ENCODE measurements around the gene TOM1L2. TPM values are rescaled to one million over a fixed set of nuclear protein-coding genes. Genes with fewer than 3 reads are reported as not detected.

Gene TOM1L2
- total RNA-seq, 1 experiment from 2014 or later, result 6.4 TPM

GRCh38 chr17:17837966-17838962, 133.9 kb downstream of the TOM1L2 start:
- Histone ChIP-seq H3K9me2 (replicated peaks; ENCODE audit: insufficient read depth, low read length) (no peaks in the 10 kb centered on the region), H3K27ac (ENCODE audit: low read length) (no peak overlapping the region; the same call in 1 of the 2 replicates), H3K4me3 (ENCODE audit: low read length) (no peak overlapping the region), H2AFZ (ENCODE audit: low read length) (no peak overlapping the region), H3K36me3 (ENCODE audit: insufficient read depth, low read length) (no peaks in the 10 kb centered on the region), H3K4me2 (ENCODE audit: low read depth, low read length, poor library complexity, severe bottlenecking) (peak overlapping the region; percentile 88), H3K9me3 (ENCODE audit: low read length) (no peaks in the 10 kb centered on the region), H3K27me3 (ENCODE audit: low read length) (no peaks in the 10 kb centered on the region), H3K9ac (ENCODE audit: low read length) (no peak overlapping the region; the same call in 1 of the 2 replicates), H3K4me1 (ENCODE audit: low read length) (peaks cover 57% of the 10 kb centered on the region), H4K20me1 (ENCODE audit: insufficient read depth, low read depth, low read length) (no peaks in the 10 kb centered on the region), H3K79me2 (ENCODE audit: low read length) (peaks cover 28% of the 10 kb centered on the region)
- DNase-seq, result no peak

- no peaks in the 10 kb centered on the region for H3K36me3 ChIP-seq (ENCODE audit: insufficient read depth, low read length)
- peak; percentile 42 for DNase-seq
- H3K4me2 ChIP-seq (ENCODE audit: low read depth, low read length, poor library complexity, severe bottlenecking), result peak overlapping the region; percentile 88
- no peaks in the 10 kb centered on the region for H3K27me3 ChIP-seq (ENCODE audit: low read length)
- peaks cover under 1% of the 10 kb centered on the region for H4K20me1 ChIP-seq (ENCODE audit: insufficient read depth, low read depth, low read length)
- no peak overlapping the region for H2AFZ ChIP-seq (ENCODE audit: low read length)
- no peaks in the 10 kb centered on the region for H3K9me3 ChIP-seq (ENCODE audit: low read length)
- H3K27ac ChIP-seq (ENCODE audit: low read length), result peak overlapping the region; percentile 70; the same call in 1 of the 2 replicates
- peaks cover 62% of the 10 kb centered on the region for H3K4me1 ChIP-seq (ENCODE audit: low read length)
- no peaks in the 10 kb centered on the region for H3K9me2 ChIP-seq (replicated peaks; ENCODE audit: insufficient read depth, low read length)
- H3K9ac ChIP-seq (ENCODE audit: low read length), result peak overlapping the region; percentile 78
- peaks cover 34% of the 10 kb centered on the region for H3K79me2 ChIP-seq (ENCODE audit: low read length)
- peak overlapping the region; percentile 80 for H3K4me3 ChIP-seq (ENCODE audit: low read length)
These were observed 134.8 kb downstream of the TOM1L2 start for GRCh38 chr17:17837380-17837821.

- Histone ChIP-seq H3K9me3 (ENCODE audit: low read length) (no peaks in the 10 kb centered on the region), H3K27ac (ENCODE audit: low read length) (peak within 1 kb of the TSS; percentile 78), H3K36me3 (ENCODE audit: insufficient read depth, low read length) (no peaks in the 10 kb centered on the region), H2AFZ (ENCODE audit: low read length) (no peak within 1 kb of the TSS), H4K20me1 (ENCODE audit: insufficient read depth, low read depth, low read length) (peaks cover 6% of the 10 kb centered on the region), H3K79me2 (ENCODE audit: low read length) (peaks cover 39% of the 10 kb centered on the region), H3K4me2 (ENCODE audit: low read depth, low read length, poor library complexity, severe bottlenecking) (peak within 1 kb of the TSS; percentile 88), H3K27me3 (ENCODE audit: low read length) (no peaks in the 10 kb centered on the region), H3K4me1 (ENCODE audit: low read length) (peaks cover 67% of the 10 kb centered on the region), H3K9me2 (replicated peaks; ENCODE audit: insufficient read depth, low read length) (no peaks in the 10 kb centered on the region), H3K4me3 (ENCODE audit: low read length) (peak within 1 kb of the TSS; percentile 80), H3K9ac (ENCODE audit: low read length) (peak within 1 kb of the TSS; percentile 78)
- DNase-seq, result peak; percentile 84
These were observed 135.3 kb downstream of the TOM1L2 start, which contains the start of gene SREBF1 for GRCh38 chr17:17836818-17837379. SREBF1 (minus strand) TSS chr17:17836986; CDS start chr17:17836817, 169 bp downstream.

GRCh38 chr17:17836250-17836817, 135.9 kb downstream of the TOM1L2 start:
- no peaks in the 10 kb centered on the region for H3K9me2 ChIP-seq (replicated peaks; ENCODE audit: insufficient read depth, low read length)
- H3K36me3 ChIP-seq (ENCODE audit: insufficient read depth, low read length), result no peaks in the 10 kb centered on the region
- peaks cover 45% of the 10 kb centered on the region for H3K79me2 ChIP-seq (ENCODE audit: low read length)
- H3K9me3 ChIP-seq (ENCODE audit: low read length), result no peaks in the 10 kb centered on the region
- H3K27ac ChIP-seq (ENCODE audit: low read length), result peak overlapping the region; percentile 78
- peak overlapping the region; percentile 78 for H3K9ac ChIP-seq (ENCODE audit: low read length)
- peaks cover 10% of the 10 kb centered on the region for H4K20me1 ChIP-seq (ENCODE audit: insufficient read depth, low read depth, low read length)
- H3K27me3 ChIP-seq (ENCODE audit: low read length), result no peaks in the 10 kb centered on the region
- peaks cover 69% of the 10 kb centered on the region for H3K4me1 ChIP-seq (ENCODE audit: low read length)
- peak; percentile 99 for DNase-seq
- H2AFZ ChIP-seq (ENCODE audit: low read length), result no peak overlapping the region
- peak overlapping the region; percentile 80 for H3K4me3 ChIP-seq (ENCODE audit: low read length)
- H3K4me2 ChIP-seq (ENCODE audit: low read depth, low read length, poor library complexity, severe bottlenecking), result peak overlapping the region; percentile 88

- Histone ChIP-seq H3K4me2 (ENCODE audit: low read depth, low read length, poor library complexity, severe bottlenecking) (peak overlapping the region; percentile 88), H3K4me3 (ENCODE audit: low read length) (peak overlapping the region; percentile 80), H3K9me3 (ENCODE audit: low read length) (no peaks in the 10 kb centered on the region), H3K36me3 (ENCODE audit: insufficient read depth, low read length) (no peaks in the 10 kb centered on the region), H3K79me2 (ENCODE audit: low read length) (peaks cover 52% of the 10 kb centered on the region), H2AFZ (ENCODE audit: low read length) (no peak overlapping the region), H3K27ac (ENCODE audit: low read length) (peak overlapping the region; percentile 78), H3K9me2 (replicated peaks; ENCODE audit: insufficient read depth, low read length) (no peaks in the 10 kb centered on the region), H3K4me1 (ENCODE audit: low read length) (peaks cover 62% of the 10 kb centered on the region), H4K20me1 (ENCODE audit: insufficient read depth, low read depth, low read length) (peaks cover 10% of the 10 kb centered on the region), H3K9ac (ENCODE audit: low read length) (peak overlapping the region; percentile 78), H3K27me3 (ENCODE audit: low read length) (no peaks in the 10 kb centered on the region)
- DNase-seq, result peak; percentile 45
These were observed 136.6 kb downstream of the TOM1L2 start for GRCh38 chr17:17835415-17836249.

GRCh38 chr17:17834974-17835373, 137.2 kb downstream of the TOM1L2 start:
- Histone ChIP-seq H3K27me3 (ENCODE audit: low read length) (no peaks in the 10 kb centered on the region), H3K9me3 (ENCODE audit: low read length) (no peaks in the 10 kb centered on the region), H2AFZ (ENCODE audit: low read length) (no peak overlapping the region), H3K79me2 (ENCODE audit: low read length) (peaks cover 59% of the 10 kb centered on the region), H3K4me2 (ENCODE audit: low read depth, low read length, poor library complexity, severe bottlenecking) (peak overlapping the region; percentile 88), H4K20me1 (ENCODE audit: insufficient read depth, low read depth, low read length) (peaks cover 10% of the 10 kb centered on the region), H3K9me2 (replicated peaks; ENCODE audit: insufficient read depth, low read length) (no peaks in the 10 kb centered on the region), H3K27ac (ENCODE audit: low read length) (peak overlapping the region; percentile 78), H3K4me3 (ENCODE audit: low read length) (peak overlapping the region; percentile 80), H3K9ac (ENCODE audit: low read length) (peak overlapping the region; percentile 78), H3K36me3 (ENCODE audit: insufficient read depth, low read length) (no peaks in the 10 kb centered on the region), H3K4me1 (ENCODE audit: low read length) (peaks cover 58% of the 10 kb centered on the region)
- DNase-seq, result no peak

GRCh38 chr17:17833658-17834357, 138.4 kb downstream of the TOM1L2 start:
- H3K36me3 ChIP-seq (ENCODE audit: insufficient read depth, low read length), result no peaks in the 10 kb centered on the region
- H3K27me3 ChIP-seq (ENCODE audit: low read length), result no peaks in the 10 kb centered on the region
- H3K4me3 ChIP-seq (ENCODE audit: low read length), result no peak overlapping the region
- peaks cover 10% of the 10 kb centered on the region for H4K20me1 ChIP-seq (ENCODE audit: insufficient read depth, low read depth, low read length)
- H3K9ac ChIP-seq (ENCODE audit: low read length), result peak overlapping the region; percentile 78
- peak; percentile 41 for DNase-seq
- H3K4me1 ChIP-seq (ENCODE audit: low read length), result peaks cover 51% of the 10 kb centered on the region
- peak overlapping the region; percentile 78 for H3K27ac ChIP-seq (ENCODE audit: low read length)
- H2AFZ ChIP-seq (ENCODE audit: low read length), result no peak overlapping the region
- no peaks in the 10 kb centered on the region for H3K9me3 ChIP-seq (ENCODE audit: low read length)
- H3K9me2 ChIP-seq (replicated peaks; ENCODE audit: insufficient read depth, low read length), result no peaks in the 10 kb centered on the region
- peaks cover 67% of the 10 kb centered on the region for H3K79me2 ChIP-seq (ENCODE audit: low read length)
- H3K4me2 ChIP-seq (ENCODE audit: low read depth, low read length, poor library complexity, severe bottlenecking), result peak overlapping the region; percentile 88
